Kidney (tissue), 14 donors: ENCODE measurements around the gene PRSS36. TPM values are rescaled to one million over a fixed set of nuclear protein-coding genes. Genes with fewer than 3 reads are reported as not detected.

Experiments
- DNase-seq, 5 donors: peaks; one replicate each; pipeline ENCODE4 v3.0.0-alpha.2; 2013 to 2020
- FAIRE-seq: peaks from 2 replicates; lab custom pipeline; 2012; peaks lifted over from hg19 to GRCh38; lab: Jason Lieb, UNC
- H3K27ac ChIP-seq, 2 donors: one replicate each; pipeline ENCODE4 v1.7.0; 2013; ENCODE audit warnings: low read depth in 2 of 2, low read length in 2 of 2, inconsistent platforms in 1 of 2
- H3K27me3 ChIP-seq: one replicate; pipeline ENCODE4 v1.7.1; 2013; ENCODE audit warnings: low read length, inconsistent platforms; ENCODE audit not compliant: control insufficient read depth, insufficient read depth
- H3K36me3 ChIP-seq, 3 donors: one replicate each; pipeline versions ENCODE4 v1.7.0 to v1.7.1; 2013; ENCODE audit warnings: low read length in 3 of 3, control low read depth in 1 of 3, inconsistent platforms in 1 of 3; ENCODE audit not compliant: insufficient read depth in 3 of 3, control insufficient read depth in 2 of 3
- H3K4me1 ChIP-seq, 3 donors: one replicate each; pipeline versions ENCODE4 v1.7.0 to v1.7.1; 2013; ENCODE audit warnings: low read length in 3 of 3, inconsistent platforms in 1 of 3, low read depth in 1 of 3; ENCODE audit not compliant: control insufficient read depth in 2 of 3, insufficient read depth in 2 of 3
- H3K4me3 ChIP-seq, 3 donors: one replicate each; pipeline versions ENCODE4 v1.7.0 to v1.8.1; 2013; ENCODE audit warnings: low read length in 3 of 3, control low read depth in 1 of 3, inconsistent platforms in 1 of 3
- H3K9ac ChIP-seq, 3 donors: one replicate each; pipeline versions ENCODE4 v1.7.0 to v1.7.1; 2013; ENCODE audit warnings: low read length in 3 of 3, control low read depth in 1 of 3, inconsistent platforms in 1 of 3
- H3K9me3 ChIP-seq, 3 donors: one replicate each; pipeline versions ENCODE4 v1.7.0 to v1.7.1; 2013; ENCODE audit warnings: low read length in 3 of 3, control low read depth in 1 of 3, inconsistent platforms in 1 of 3; ENCODE audit not compliant: control insufficient read depth in 2 of 3, insufficient read depth in 1 of 3
- intact Hi-C: fragments of 100-400 bp; cut with DNase I; formaldehyde crosslinking; loops from one replicate; pipeline ENCODE4 v1.11.1; 2022
- polyA plus RNA-seq: library from polyadenylated mRNA; stranded (reverse); fragments of 350-450 nt; fragmentation: Illumina TruSeq; extraction: RNeasy Lipid Tissue Mini Kit (QIAGEN cat#74804); gene quantifications from one replicate; pipeline ENCODE4 v1.2.3, GENCODE V29; 2014; ENCODE audit warnings: low read depth, low replicate concordance; ENCODE audit not compliant: insufficient read depth
- total RNA-seq: library from RNA; stranded (reverse); fragmentation: NEBNext Ultra II Directional; extraction: Animal tissue kit (Norgen Biotek cat#: 25700); gene quantifications from one replicate; pipeline ENCODE4 v1.2.1, GENCODE V29; 2021
- TF ChIP-seq, protein P1 (sequence below): IDR thresholded peaks from 3 replicates; pipeline ENCODE4 v1.5.1; 2012; ENCODE audit warnings: mild to moderate bottlenecking, moderate library complexity, borderline replicate concordance; ENCODE audit not compliant: insufficient read depth; ENCODE audit errors: extremely low read depth
- donor health status: control.
- donor health status: control.
- donor health status: control.
- donor health status: control.
- donor health status: control.
- donor health status: DM: yes; HTN: yes; CAD: no.
- donor health status: Normal renal cell carcinoma (clear cell type).

Gene PRSS36
- total and polyA plus RNA-seq, 2 donors from 2014 or later = 1.7 to 4.1 TPM

DNA sequence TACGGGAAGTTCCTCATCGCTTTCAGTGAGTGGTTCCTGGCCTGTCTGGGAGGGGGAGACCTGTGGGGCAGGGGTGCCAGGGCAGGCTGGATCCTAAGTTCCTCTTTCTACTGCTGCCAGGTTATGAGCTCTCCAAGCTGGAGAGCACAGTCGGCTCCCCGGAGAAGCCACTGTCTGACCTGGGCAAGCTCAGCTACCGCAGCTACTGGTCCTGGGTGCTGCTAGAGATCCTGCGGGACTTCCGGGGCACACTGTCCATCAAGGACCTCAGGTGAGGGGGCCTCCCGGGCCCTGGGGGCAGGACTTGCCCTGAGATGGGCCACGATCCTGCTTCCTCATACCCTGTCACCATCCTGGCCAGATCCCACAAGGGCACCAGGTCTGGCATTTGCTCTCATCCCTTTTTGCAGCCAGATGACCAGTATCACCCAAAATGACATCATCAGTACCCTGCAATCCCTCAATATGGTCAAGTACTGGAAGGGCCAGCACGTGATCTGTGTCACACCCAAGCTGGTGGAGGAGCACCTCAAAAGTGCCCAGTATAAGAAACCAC is 19.5 kb downstream of the PRSS36 start:
- H3K27me3 ChIP-seq = no peaks in the 10 kb centered on the region
- DNase-seq (peak in 2 of 5 donors; percentile 51 to 82), FAIRE-seq (no peak)
- H3K4me3 ChIP-seq = no peak overlapping the region
- intact Hi-C loops = no loop called here
- H3K9ac ChIP-seq = peak overlapping the region in 1 of 3 donors; percentile 55
- TF ChIP-seq, protein P1, sequence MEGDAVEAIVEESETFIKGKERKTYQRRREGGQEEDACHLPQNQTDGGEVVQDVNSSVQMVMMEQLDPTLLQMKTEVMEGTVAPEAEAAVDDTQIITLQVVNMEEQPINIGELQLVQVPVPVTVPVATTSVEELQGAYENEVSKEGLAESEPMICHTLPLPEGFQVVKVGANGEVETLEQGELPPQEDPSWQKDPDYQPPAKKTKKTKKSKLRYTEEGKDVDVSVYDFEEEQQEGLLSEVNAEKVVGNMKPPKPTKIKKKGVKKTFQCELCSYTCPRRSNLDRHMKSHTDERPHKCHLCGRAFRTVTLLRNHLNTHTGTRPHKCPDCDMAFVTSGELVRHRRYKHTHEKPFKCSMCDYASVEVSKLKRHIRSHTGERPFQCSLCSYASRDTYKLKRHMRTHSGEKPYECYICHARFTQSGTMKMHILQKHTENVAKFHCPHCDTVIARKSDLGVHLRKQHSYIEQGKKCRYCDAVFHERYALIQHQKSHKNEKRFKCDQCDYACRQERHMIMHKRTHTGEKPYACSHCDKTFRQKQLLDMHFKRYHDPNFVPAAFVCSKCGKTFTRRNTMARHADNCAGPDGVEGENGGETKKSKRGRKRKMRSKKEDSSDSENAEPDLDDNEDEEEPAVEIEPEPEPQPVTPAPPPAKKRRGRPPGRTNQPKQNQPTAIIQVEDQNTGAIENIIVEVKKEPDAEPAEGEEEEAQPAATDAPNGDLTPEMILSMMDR = no peak
- H3K36me3 ChIP-seq = peaks cover 3 to 35% (median 8%) of the 10 kb centered on the region in 3 donors
- peaks cover 0 to 42% (median 15%) of the 10 kb centered on the region in 3 donors for H3K4me1 ChIP-seq
- H3K9me3 ChIP-seq = no peaks in the 10 kb centered on the region
- peak overlapping the region; percentile 85 to 90 for H3K27ac ChIP-seq

DNA sequence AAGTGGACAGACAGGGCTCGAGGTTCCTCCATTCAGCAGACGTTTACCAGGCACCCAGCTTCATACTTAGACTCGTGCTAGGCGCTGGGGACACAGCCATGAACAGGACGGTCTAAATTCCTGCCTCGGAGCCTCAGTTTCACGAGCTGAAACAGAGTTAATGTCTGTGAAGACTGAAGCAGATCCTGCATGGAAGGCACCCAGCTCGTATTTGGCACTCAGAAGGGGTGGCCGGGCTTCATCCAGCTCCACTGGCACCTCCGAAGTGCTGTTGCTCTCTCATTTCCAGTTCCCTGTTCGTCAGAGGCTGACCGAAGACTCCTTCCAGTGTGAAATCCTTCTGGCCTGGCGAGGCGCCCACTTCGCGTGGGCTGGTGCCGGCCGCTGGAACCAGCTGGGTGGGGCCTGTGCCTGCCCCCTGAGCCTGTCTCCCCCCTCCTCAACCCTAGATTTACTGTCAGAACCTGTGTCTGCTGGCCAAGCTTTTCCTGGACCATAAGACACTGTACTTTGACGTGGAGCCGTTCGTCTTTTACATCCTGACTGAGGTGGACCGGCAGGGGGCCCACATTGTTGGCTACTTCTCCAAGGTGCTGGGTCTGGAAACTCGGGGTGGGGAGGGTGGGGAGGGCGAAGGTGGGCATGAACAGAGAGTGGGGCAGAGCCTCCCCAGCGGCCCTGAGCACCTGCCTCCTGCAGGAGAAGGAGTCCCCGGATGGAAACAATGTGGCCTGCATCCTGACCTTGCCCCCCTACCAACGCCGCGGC is 20.1 kb downstream of the PRSS36 start:
- Histone ChIP-seq H3K9me3 (no peaks in the 10 kb centered on the region), H3K27me3 (no peaks in the 10 kb centered on the region), H3K4me3 (no peak overlapping the region), H3K9ac (peak overlapping the region in 2 of 3 donors; percentile 27 to 55), H3K36me3 (peaks cover 3 to 35% (median 8%) of the 10 kb centered on the region in 3 donors), H3K27ac (peak overlapping the region; percentile 85 to 90), H3K4me1 (peaks cover 0 to 42% (median 13%) of the 10 kb centered on the region in 3 donors)
- intact Hi-C loops = no loop called here
- DNase-seq (peak in 2 of 5 donors; percentile 34 to 89), FAIRE-seq (no peak)
- TF ChIP-seq, protein P1 = no peak

DNA sequence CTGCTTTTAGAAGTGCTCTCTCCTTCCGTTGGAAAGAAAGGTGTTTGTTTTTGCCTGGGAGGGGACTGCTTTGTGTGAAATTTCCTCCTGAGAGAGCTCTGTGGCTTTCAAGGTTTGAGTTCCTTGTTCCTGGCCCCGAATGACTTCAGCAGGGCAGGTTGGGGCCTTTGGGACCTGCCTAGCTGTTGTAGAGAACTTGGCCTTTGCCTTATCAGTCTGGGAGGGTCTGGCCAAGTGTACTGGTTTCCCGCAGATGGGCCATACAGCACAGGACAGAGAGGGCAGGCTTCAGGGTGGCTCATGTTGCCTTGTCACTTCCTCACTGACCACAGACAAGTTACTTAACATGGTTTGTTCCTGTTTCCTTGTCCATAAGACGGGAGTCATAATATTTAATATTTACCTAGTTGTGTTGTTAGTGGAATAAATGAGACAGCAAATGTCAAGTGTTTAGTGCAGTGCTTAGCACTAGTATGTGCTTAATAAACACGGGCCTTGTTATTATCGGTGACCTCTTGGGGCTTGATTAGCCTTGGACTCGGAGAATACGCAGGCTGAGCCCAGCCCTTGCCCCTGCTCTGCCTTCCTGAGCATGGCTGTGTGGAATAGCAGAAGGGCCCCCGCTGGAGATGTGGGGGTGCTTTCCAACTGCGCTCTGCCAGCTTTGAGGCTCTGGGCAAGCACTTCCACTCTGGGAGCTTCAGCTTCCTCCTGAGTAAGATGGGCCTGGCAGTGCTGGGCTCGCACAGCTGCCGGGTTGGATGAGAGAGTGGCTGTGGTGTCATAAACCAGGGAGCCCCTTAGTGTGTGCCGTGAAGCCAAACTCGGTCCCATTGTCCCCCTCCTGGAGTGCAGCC is 20.9 kb downstream of the PRSS36 start:
- H3K9ac ChIP-seq = peak overlapping the region in 1 of 3 donors; percentile 35
- TF ChIP-seq, protein P1 = no peak
- no peaks in the 10 kb centered on the region for H3K9me3 ChIP-seq
- FAIRE-seq = no peak
- H3K4me3 ChIP-seq = no peak overlapping the region
- peak overlapping the region; percentile 85 to 90 for H3K27ac ChIP-seq
- DNase-seq = peak in 1 of 5 donors; percentile 73
- H3K27me3 ChIP-seq = no peaks in the 10 kb centered on the region
- intact Hi-C loops = no loop called here
- peaks cover 0 to 41% (median 10%) of the 10 kb centered on the region in 3 donors for H3K4me1 ChIP-seq
- H3K36me3 ChIP-seq = peaks cover 3 to 35% (median 8%) of the 10 kb centered on the region in 3 donors
